G401 (cell line): Measurements from ENCODE around the gene FKBP14. TPM values are rescaled to one million over a fixed set of nuclear protein-coding genes. Genes with fewer than 3 reads are reported as not detected.

Experiments used
- DNase-seq: peaks from one replicate; pipeline ENCODE4 v3.0.0-alpha.2; 2015; ENCODE audit warnings: low spot score
- in situ Hi-C: cut with HindIII; loops from 2 replicates; pipeline ENCODE4 v1.10.0; 2016; ENCODE audit warnings: low sequenced_read_pairs, mixed read lengths
- total RNA-seq: library from RNA; depleted of rRNA; stranded (reverse); fragments of >200 nt; shearing (Covaris generic); gene quantifications from 2 replicates; pipeline ENCODE4 v1.2.3, GENCODE V29; 2014

The FKBP14 gene
- total RNA-seq, 1 experiment from 2014 or later, result 13.1 TPM

DNA sequence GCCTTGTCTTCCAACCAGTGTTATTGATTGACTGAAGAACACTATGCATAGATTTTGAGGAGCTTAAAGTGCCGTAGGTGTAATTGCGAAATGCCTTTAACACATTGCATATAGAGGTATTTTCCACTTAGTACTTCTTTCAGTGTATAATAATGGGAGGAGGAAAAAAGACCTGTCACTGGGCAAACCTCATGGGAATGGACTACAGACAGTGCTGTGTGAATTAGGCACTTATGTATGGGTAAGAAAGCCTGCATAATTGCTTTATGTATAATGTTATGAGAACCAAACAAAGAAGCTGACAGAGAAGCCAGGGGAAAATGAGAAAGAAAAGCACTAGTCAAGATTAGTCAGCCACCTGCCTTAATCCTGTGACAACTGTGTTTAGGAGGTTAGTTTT, 24.5 kb downstream of the FKBP14 start:
- in situ Hi-C loops, result no loop called here
- DNase-seq, result no peak

DNA sequence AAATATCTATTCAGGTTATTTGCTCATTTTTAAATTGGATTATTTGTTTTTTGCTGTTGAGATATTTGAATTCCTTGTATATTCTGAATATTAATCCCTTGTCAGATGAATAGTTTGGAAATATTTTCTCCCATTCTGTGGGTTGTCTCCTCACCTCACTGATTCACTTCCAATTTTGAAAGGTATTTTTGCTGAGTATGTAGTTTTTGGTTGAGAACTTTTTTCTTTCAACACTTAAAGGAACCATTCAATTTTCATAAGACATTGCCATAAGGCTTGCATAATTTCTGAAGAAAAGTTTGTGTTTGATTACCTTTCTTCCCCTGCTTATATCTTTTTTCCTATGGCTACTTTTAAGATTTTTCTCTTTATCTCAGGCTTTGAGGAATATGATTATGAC, 28.0 kb downstream of the FKBP14 start:
- no peak for DNase-seq
- in situ Hi-C loops, result no loop called here

- no peak for DNase-seq
- in situ Hi-C loops, result no loop called here
Observed at GRCh38 chr7:29996321-29996720, 30.2 kb downstream of the FKBP14 start.

- DNase-seq, result no peak
- in situ Hi-C loops, result no loop called here
Observed at GRCh38 chr7:29995652-29996051, 30.9 kb downstream of the FKBP14 start.

- in situ Hi-C loops, result no loop called here
Observed at GRCh38 chr7:29993140-29993539, 33.4 kb downstream of the FKBP14 start.

DNA sequence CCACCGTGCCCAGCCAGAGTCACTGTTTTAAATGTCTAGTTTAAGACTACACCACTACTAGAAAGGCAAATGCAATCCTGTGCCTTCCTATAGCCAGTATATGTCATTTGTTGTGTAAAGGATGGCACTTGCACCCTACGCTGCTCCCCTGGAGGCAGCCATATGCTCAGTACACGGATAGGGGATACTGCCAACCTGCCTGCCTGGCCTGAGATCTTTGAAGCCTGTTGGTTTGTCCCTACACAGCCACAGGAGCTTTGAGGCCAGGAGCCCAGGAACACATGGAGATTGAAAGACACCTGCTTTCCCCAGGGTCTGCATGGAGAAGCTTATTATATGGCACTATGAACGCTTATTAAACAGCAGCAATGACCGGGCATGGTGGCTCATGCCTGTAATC, 34.6 kb downstream of the FKBP14 start:
- DNase-seq, result peak; percentile 79
- in situ Hi-C loops, result no loop called here

More at GRCh38 chr7:29993140-29993539, 33.4 kb downstream of the FKBP14 start:
- no peak for DNase-seq

GRCh38 chr7:29990931-29991330, 35.6 kb downstream of the FKBP14 start:
- DNase-seq, result peak; percentile 54
- in situ Hi-C loops, result no loop called here

GRCh38 chr7:29989257-29989995, 37.1 kb downstream of the FKBP14 start, which contains the start of gene SCRN1:
TSS of gene SCRN1 (minus strand) at chr7:29989801. CDS start at chr7:29969067, 20,734 bp downstream.
- in situ Hi-C loops, result no loop called here
- DNase-seq, result peak; percentile 40

- DNase-seq, result peak; percentile 83
- in situ Hi-C loops, result no loop called here
Observed at GRCh38 chr7:29988424-29989256, 37.9 kb downstream of the FKBP14 start.

- in situ Hi-C loops, result no loop called here
Observed at GRCh38 chr7:29987811-29988317, 38.6 kb downstream of the FKBP14 start.

GRCh38 chr7:29987083-29987482, 39.4 kb downstream of the FKBP14 start:
- in situ Hi-C loops, result no loop called here
- peak; percentile 48 for DNase-seq

More at GRCh38 chr7:29987811-29988317, 38.6 kb downstream of the FKBP14 start:
- peak; percentile 67 for DNase-seq

DNA sequence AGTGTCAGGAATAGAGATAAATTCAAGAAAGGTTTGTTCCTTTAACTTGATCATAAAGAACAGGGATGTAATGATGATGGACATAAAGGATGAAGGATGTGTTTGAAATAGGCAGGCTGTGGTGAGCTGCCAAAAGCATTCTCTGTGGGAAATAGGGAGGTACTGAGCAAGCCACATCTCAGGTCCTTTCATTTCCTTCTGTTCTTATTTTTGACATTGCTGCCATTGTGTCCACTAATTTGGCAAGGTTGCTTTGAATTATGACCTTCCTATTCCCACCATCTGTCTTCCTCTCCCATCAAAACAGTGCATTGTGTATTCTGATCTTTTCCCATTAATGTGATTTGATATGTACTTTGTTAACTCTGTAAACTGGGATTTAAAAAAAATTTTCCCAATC, 46.4 kb downstream of the FKBP14 start:
- in situ Hi-C loops, result no loop called here

DNA sequence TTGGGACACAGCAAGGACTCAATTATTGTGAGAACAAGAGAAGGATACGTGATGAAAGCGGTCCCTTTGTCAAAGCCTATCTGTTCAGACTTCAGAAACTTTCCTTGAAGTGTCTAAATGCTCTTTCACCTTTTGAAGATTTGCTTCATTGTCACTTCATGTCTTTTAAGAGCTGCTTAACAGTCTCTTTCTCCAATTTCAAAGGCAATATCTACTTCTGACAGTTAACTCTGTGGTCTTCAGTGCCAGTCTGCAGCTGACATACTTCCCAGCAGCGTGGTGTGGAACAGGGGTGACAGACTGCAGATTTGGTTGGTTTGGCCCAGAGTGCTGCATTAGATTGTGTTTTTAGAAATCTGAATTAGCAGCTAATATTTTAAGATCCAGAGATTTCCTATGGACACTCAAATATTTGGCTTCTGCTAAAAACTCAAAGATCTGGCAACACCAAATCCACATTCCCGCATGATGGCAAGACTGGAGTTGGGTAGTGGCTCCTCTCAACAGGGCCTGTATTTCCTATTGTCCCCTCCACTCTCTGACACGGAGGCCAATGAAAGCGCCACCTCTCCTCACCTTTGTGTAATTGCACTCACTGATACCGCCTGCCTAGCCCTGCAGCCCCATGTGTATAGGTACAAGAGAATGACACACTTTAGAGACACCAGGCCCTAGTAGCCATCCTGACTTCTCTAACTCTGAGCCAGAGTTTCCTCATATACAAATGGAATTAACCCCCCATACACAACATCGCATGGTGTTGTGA, 48.4 kb downstream of the FKBP14 start:
- DNase-seq, result peak; percentile 59
- in situ Hi-C loops, result no loop called here

More for the DNA sequence above, 46.4 kb downstream of the FKBP14 start:
- peak; percentile 97 for DNase-seq

DNA sequence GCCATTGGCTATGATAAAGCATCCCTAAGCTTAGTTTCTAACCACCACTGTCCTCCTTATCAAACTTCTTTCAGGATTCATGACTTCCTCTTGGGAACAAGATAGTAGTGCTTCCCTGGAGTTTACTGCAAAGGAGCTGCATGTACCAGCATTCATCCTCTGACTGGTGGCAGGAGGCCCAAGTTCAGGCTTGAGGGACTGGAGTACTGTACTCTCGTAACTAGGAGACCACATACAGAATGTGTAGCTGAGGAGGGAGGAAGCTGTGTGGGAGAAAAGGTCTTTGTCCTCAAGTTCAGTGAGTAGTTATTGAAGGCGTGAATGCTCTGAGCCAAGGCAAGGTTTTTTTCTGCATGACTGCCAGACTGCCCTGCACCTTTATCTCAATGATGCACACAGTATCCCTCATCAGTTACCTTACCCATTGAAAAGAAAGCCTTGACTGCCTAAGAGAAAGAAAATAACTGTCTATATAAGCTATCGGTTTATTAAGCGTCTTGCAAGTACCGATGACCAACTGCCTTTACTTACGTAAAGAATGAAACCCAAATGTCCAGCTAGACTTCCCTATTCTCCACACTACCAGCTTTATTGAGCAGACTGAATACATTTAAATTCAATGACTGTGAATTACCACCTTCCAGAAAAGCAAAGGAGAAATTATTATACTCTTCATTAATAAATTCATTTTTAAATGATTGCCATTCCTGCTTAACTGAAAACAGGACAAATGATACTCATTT, 49.7 kb downstream of the FKBP14 start:
- in situ Hi-C loops, result no loop called here
- DNase-seq, result peak; percentile 85

GRCh38 chr7:29976266-29976665, 50.2 kb downstream of the FKBP14 start:
- peak; percentile 51 for DNase-seq
- in situ Hi-C loops, result no loop called here

DNA sequence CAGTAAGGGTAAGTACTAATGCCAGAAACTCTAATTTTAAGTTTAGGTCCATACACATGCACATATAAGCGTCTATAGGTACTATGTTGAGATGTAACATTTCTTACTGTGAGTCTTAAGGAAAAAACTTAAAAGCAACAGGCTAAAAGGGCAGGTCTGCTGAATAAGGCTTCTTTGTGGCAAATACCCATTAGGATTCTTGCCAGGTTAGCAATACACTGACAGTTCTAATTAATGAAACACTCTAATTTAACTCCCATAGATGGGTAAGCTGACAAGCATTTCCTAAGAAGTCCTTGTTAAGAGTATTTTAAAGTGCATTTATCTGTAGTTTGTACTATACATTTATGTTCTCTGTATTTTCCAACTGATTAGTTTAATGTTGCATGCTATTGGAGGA, 50.9 kb downstream of the FKBP14 start:
- in situ Hi-C loops, result no loop called here
- peak; percentile 72 for DNase-seq

DNA sequence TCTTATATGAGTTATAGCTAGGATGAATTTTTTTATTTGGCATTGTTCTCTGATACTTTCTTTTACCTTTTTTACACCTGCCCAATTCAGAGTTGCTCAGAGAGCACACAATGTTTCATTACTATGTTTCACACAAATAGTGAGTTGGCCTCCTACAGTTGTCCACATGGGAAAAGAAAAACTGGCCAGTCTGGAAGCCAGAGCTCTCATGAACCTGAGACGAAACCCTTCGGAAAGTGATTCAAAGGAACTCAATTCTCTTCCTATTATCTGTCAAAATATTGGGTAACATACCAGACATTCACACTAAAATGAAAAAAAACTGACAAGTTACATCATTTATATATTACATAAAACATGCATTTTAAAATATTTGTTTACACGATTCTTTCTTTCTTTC, 52.2 kb downstream of the FKBP14 start:
- peak; percentile 69 for DNase-seq
- in situ Hi-C loops, result no loop called here

- in situ Hi-C loops, result no loop called here
- no peak for DNase-seq
Observed at GRCh38 chr7:29972315-29972669, 54.2 kb downstream of the FKBP14 start.
